Ishikawa (cell line): ENCODE measurements around the gene PSMB4.

Experiments
- CEBPB ChIP-seq: IDR thresholded peaks from 2 replicates; pipeline ENCODE4 v1.6.1; 2012
- CREB1 ChIP-seq: IDR thresholded peaks from 2 replicates; pipeline ENCODE4 v1.6.1; 2012; ENCODE audit warnings: low read depth
- EGR1 ChIP-seq: IDR thresholded peaks from 2 replicates; pipeline ENCODE4 v1.6.1; 2012
- EP300 ChIP-seq: IDR thresholded peaks from 2 replicates; pipeline ENCODE4 v1.6.1; 2012; ENCODE audit warnings: borderline replicate concordance
- FOXM1 ChIP-seq: IDR thresholded peaks from 2 replicates; pipeline ENCODE4 v1.6.1; 2012; ENCODE audit warnings: low read depth, borderline replicate concordance
- MAX ChIP-seq: IDR thresholded peaks from 2 replicates; pipeline ENCODE4 v1.6.1; 2012
- NFIC ChIP-seq: IDR thresholded peaks from 2 replicates; pipeline ENCODE4 v1.6.1; 2012
- RAD21 ChIP-seq: IDR thresholded peaks from 2 replicates; pipeline ENCODE4 v1.6.1; 2012; ENCODE audit warnings: low read depth
- REST ChIP-seq: IDR thresholded peaks from 2 replicates; pipeline ENCODE4 v1.6.1; 2012; ENCODE audit warnings: low read depth, mild to moderate bottlenecking
- TAF1 ChIP-seq: IDR thresholded peaks from 2 replicates; pipeline ENCODE4 v1.6.1; 2012; ENCODE audit warnings: low read depth, mild to moderate bottlenecking
- TCF12 ChIP-seq: IDR thresholded peaks from 2 replicates; pipeline ENCODE4 v1.6.1; 2012; ENCODE audit warnings: low read depth
- TEAD4 ChIP-seq: IDR thresholded peaks from 2 replicates; pipeline ENCODE4 v1.6.1; 2012
- USF1 ChIP-seq: IDR thresholded peaks from 2 replicates; pipeline ENCODE4 v1.6.1; 2012
- YY1 ChIP-seq: IDR thresholded peaks from 2 replicates; pipeline ENCODE4 v1.6.1; 2012; ENCODE audit warnings: low read depth
- ZBTB7A ChIP-seq: IDR thresholded peaks from 2 replicates; pipeline ENCODE4 v1.6.1; 2012; ENCODE audit warnings: low read depth

The PSMB4 gene

GRCh38 chr1:151443846-151444782 lies 44.7 kb downstream of the PSMB4 start:
- TF ChIP-seq USF1: no peak
- TF ChIP-seq RAD21: peak; percentile 85

GRCh38 chr1:151444783-151445177 lies 45.4 kb downstream of the PSMB4 start:
- TF ChIP-seq RAD21: no peak
- no peak for TF ChIP-seq EGR1
- TF ChIP-seq USF1: no peak
- TF ChIP-seq MAX: no peak
- no peak for TF ChIP-seq EP300
- TF ChIP-seq TEAD4: no peak
- TF ChIP-seq REST: no peak
- no peak for TF ChIP-seq FOXM1
- no peak for TF ChIP-seq CEBPB
- no peak for TF ChIP-seq CREB1
- TF ChIP-seq TAF1: no peak
- no peak for TF ChIP-seq NFIC
- no peak for TF ChIP-seq ZBTB7A
- no peak for TF ChIP-seq YY1

GRCh38 chr1:151447696-151448095 lies 48.3 kb downstream of the PSMB4 start:
- TF ChIP-seq TEAD4: no peak
- TF ChIP-seq NFIC: no peak
- no peak for TF ChIP-seq REST
- no peak for TF ChIP-seq MAX
- no peak for TF ChIP-seq USF1
- TF ChIP-seq RAD21: no peak
- TF ChIP-seq CREB1: no peak
- TF ChIP-seq FOXM1: no peak
- TF ChIP-seq EGR1: no peak
- no peak for TF ChIP-seq CEBPB
- no peak for TF ChIP-seq TCF12
- no peak for TF ChIP-seq ZBTB7A
- TF ChIP-seq YY1: no peak
- TF ChIP-seq EP300: no peak
- no peak for TF ChIP-seq TAF1
